Measurements from ENCODE around the gene DLST. TPM values are rescaled to one million over a fixed set of nuclear protein-coding genes. Genes with fewer than 3 reads are reported as not detected.

The DLST gene
- total RNA-seq, 1 donor from 2014 or later, result 125 TPM

GRCh38 chr14:74949859-74950573 lies 68.3 kb downstream of the DLST start:
- peaks cover 4% of the 10 kb centered on the region for H3K36me3 Mint-ChIP-seq (ENCODE audit: low read depth, unreplicated experiment)
- H3K27me3 Mint-ChIP-seq (ENCODE audit: unreplicated experiment), result peaks cover 10% of the 10 kb centered on the region
- no peak overlapping the region for H3K27ac Mint-ChIP-seq (ENCODE audit: unreplicated experiment)
- H3K9me3 Mint-ChIP-seq (ENCODE audit: unreplicated experiment), result no peaks in the 10 kb centered on the region
- no peak overlapping the region for H3K4me3 Mint-ChIP-seq (ENCODE audit: unreplicated experiment)
- DNase-seq (ENCODE audit: low spot score), result no peak
- TF ChIP-seq CTCF (IDR thresholded peaks at IDR 0.05; ENCODE audit: unreplicated experiment), result no peak
- H3K4me1 Mint-ChIP-seq (ENCODE audit: unreplicated experiment), result peaks cover 3% of the 10 kb centered on the region

GRCh38 chr14:74950795-74951442 lies 69.2 kb downstream of the DLST start:
- H3K27ac Mint-ChIP-seq (ENCODE audit: unreplicated experiment), result no peak overlapping the region
- no peak for TF ChIP-seq CTCF (IDR thresholded peaks at IDR 0.05; ENCODE audit: unreplicated experiment)
- H3K4me3 Mint-ChIP-seq (ENCODE audit: unreplicated experiment), result no peak overlapping the region
- peaks cover 10% of the 10 kb centered on the region for H3K27me3 Mint-ChIP-seq (ENCODE audit: unreplicated experiment)
- no peaks in the 10 kb centered on the region for H3K9me3 Mint-ChIP-seq (ENCODE audit: unreplicated experiment)
- DNase-seq (ENCODE audit: low spot score), result no peak
- H3K4me1 Mint-ChIP-seq (ENCODE audit: unreplicated experiment), result peaks cover 3% of the 10 kb centered on the region
- peaks cover 4% of the 10 kb centered on the region for H3K36me3 Mint-ChIP-seq (ENCODE audit: low read depth, unreplicated experiment)

GRCh38 chr14:74951443-74952179 lies 69.9 kb downstream of the DLST start:
- H3K36me3 Mint-ChIP-seq (ENCODE audit: low read depth, unreplicated experiment), result peaks cover 8% of the 10 kb centered on the region
- no peak overlapping the region for H3K4me3 Mint-ChIP-seq (ENCODE audit: unreplicated experiment)
- no peak for DNase-seq (ENCODE audit: low spot score)
- H3K4me1 Mint-ChIP-seq (ENCODE audit: unreplicated experiment), result peaks cover 3% of the 10 kb centered on the region
- TF ChIP-seq CTCF (IDR thresholded peaks at IDR 0.05; ENCODE audit: unreplicated experiment), result no peak
- no peaks in the 10 kb centered on the region for H3K9me3 Mint-ChIP-seq (ENCODE audit: unreplicated experiment)
- H3K27ac Mint-ChIP-seq (ENCODE audit: unreplicated experiment), result no peak overlapping the region
- H3K27me3 Mint-ChIP-seq (ENCODE audit: unreplicated experiment), result peaks cover 12% of the 10 kb centered on the region

- H3K27me3 Mint-ChIP-seq (ENCODE audit: unreplicated experiment), result peaks cover 12% of the 10 kb centered on the region
- DNase-seq (ENCODE audit: low spot score), result no peak
- H3K36me3 Mint-ChIP-seq (ENCODE audit: low read depth, unreplicated experiment), result peaks cover 8% of the 10 kb centered on the region
- no peak for TF ChIP-seq CTCF (IDR thresholded peaks at IDR 0.05; ENCODE audit: unreplicated experiment)
- H3K9me3 Mint-ChIP-seq (ENCODE audit: unreplicated experiment), result no peaks in the 10 kb centered on the region
- H3K4me3 Mint-ChIP-seq (ENCODE audit: unreplicated experiment), result no peak overlapping the region
- no peak overlapping the region for H3K27ac Mint-ChIP-seq (ENCODE audit: unreplicated experiment)
- peaks cover 3% of the 10 kb centered on the region for H3K4me1 Mint-ChIP-seq (ENCODE audit: unreplicated experiment)
Observed at GRCh38 chr14:74952180-74952665, 70.5 kb downstream of the DLST start.

All from endothelial cell (in vitro differentiated cells).